GM18520 (cell line): ENCODE measurements around the gene SLC35F3.

ENCODE experiments used
- ATAC-seq: cut with Tn5 transposase; IDR thresholded peaks from one replicate; pipeline ENCODE4 v1.9.1; 2021; ENCODE audit not compliant: unreplicated experiment

SLC35F3 gene

GRCh38 chr1:234019387-234019786, 114.9 kb downstream of the SLC35F3 start:
- no peak for ATAC-seq

- no peak for ATAC-seq
Measured at GRCh38 chr1:234022302-234022701, 117.8 kb downstream of the SLC35F3 start.

- no peak for ATAC-seq
Measured at GRCh38 chr1:234039603-234040002, 135.1 kb downstream of the SLC35F3 start.

- ATAC-seq, result no peak
Measured at GRCh38 chr1:234040446-234041317, 136.2 kb downstream of the SLC35F3 start.

GRCh38 chr1:234044079-234044478, 139.6 kb downstream of the SLC35F3 start:
- no peak for ATAC-seq

- ATAC-seq, result no peak
Measured at GRCh38 chr1:234047123-234047522, 142.6 kb downstream of the SLC35F3 start.

GRCh38 chr1:234062166-234062565, 157.7 kb downstream of the SLC35F3 start:
- ATAC-seq, result no peak

- ATAC-seq, result no peak
Measured at GRCh38 chr1:234065794-234066447, 161.4 kb downstream of the SLC35F3 start.

GRCh38 chr1:234067581-234068337, 163.3 kb downstream of the SLC35F3 start:
- no peak for ATAC-seq

- ATAC-seq, result no peak
Measured at GRCh38 chr1:234069760-234070159, 165.3 kb downstream of the SLC35F3 start.

GRCh38 chr1:234072793-234073192, 168.3 kb downstream of the SLC35F3 start:
- ATAC-seq, result no peak

- no peak for ATAC-seq
Measured at GRCh38 chr1:234078143-234078542, 173.7 kb downstream of the SLC35F3 start.

- no peak for ATAC-seq
Measured at GRCh38 chr1:234079896-234080295, 175.4 kb downstream of the SLC35F3 start.

GRCh38 chr1:234083460-234083859, 179.0 kb downstream of the SLC35F3 start:
- ATAC-seq, result no peak

- no peak for ATAC-seq
Measured at GRCh38 chr1:234089396-234089795, 184.9 kb downstream of the SLC35F3 start.

GRCh38 chr1:234090212-234091064, 186.0 kb downstream of the SLC35F3 start:
- no peak for ATAC-seq

- ATAC-seq, result no peak
Measured at GRCh38 chr1:234091065-234091401, 186.6 kb downstream of the SLC35F3 start.

GRCh38 chr1:234091876-234092275, 187.4 kb downstream of the SLC35F3 start:
- no peak for ATAC-seq

- ATAC-seq, result no peak
Measured at GRCh38 chr1:234093107-234093506, 188.6 kb downstream of the SLC35F3 start.

GRCh38 chr1:234093741-234094140, 189.3 kb downstream of the SLC35F3 start:
- ATAC-seq, result no peak

- no peak for ATAC-seq
Measured at GRCh38 chr1:234094172-234094571, 189.7 kb downstream of the SLC35F3 start.
